A673 (cell line): ENCODE results near the gene RD3L. TPM values are rescaled to one million over a fixed set of nuclear protein-coding genes. Genes with fewer than 3 reads are reported as not detected.

ENCODE experiments used
- BruUV-seq: library from RNA; stranded (reverse); fragments of 400-500 nt; replicated peaks from 2 replicates; lab custom pipeline; 2021; lab: Mats Ljungman, UMichigan
- CTCF ChIA-PET: fragments of 300-600 bp; sonication (Branson Sonifier 250); formaldehyde crosslinking; loops from one replicate; lab custom pipeline; 2022; ENCODE audit warnings: antibody characterized with exemption; lab: Charles Lee
- POLR2A ChIA-PET: fragments of 300-600 bp; sonication (Branson Sonifier 250); formaldehyde crosslinking; loops from one replicate; lab custom pipeline; 2022; ENCODE audit warnings: antibody characterized with exemption; ENCODE audit not compliant: low non-redundant PET; lab: Charles Lee
- DNase-seq: peaks from one replicate; pipeline ENCODE4 v3.0.0-alpha.2; 2015; ENCODE audit warnings: low spot score
- H3K27ac ChIP-seq: fragments of 200-600 bp; sonication (generic); 2 replicates; pipeline ENCODE4 v1.5.1; 2016; ENCODE audit warnings: mixed run types, low read depth, mild to moderate bottlenecking, mixed read lengths, antibody characterized with exemption, low read length; ENCODE audit not compliant: poor library complexity, severe bottlenecking
- H3K27me3 ChIP-seq: fragments of 200-600 bp; sonication (generic); replicated peaks from 2 replicates; pipeline ENCODE4 v1.6.1; 2017; ENCODE audit warnings: mixed run types, low read depth, mild to moderate bottlenecking, mixed read lengths, antibody characterized with exemption, low read length; ENCODE audit not compliant: insufficient read depth, poor library complexity
- H3K36me3 ChIP-seq: fragments of 200-600 bp; sonication (generic); 2 replicates; pipeline ENCODE4 v1.6.1; 2016; ENCODE audit warnings: mixed run types, mild to moderate bottlenecking, mixed read lengths, antibody characterized with exemption, low read length; ENCODE audit not compliant: insufficient read depth, poor library complexity, severe bottlenecking
- H3K4me1 ChIP-seq: fragments of 200-600 bp; sonication (generic); 2 replicates; pipeline ENCODE4 v1.6.1; 2017; ENCODE audit warnings: mixed run types, mild to moderate bottlenecking, mixed read lengths, antibody characterized with exemption, low read length; ENCODE audit not compliant: insufficient read depth, poor library complexity, severe bottlenecking
- H3K4me3 ChIP-seq: fragments of 200-600 bp; sonication (generic); 2 replicates; pipeline ENCODE4 v1.5.1; 2016; ENCODE audit warnings: low read depth, mixed run types, mild to moderate bottlenecking, mixed read lengths, low read length; ENCODE audit not compliant: poor library complexity, severe bottlenecking
- H3K9me3 ChIP-seq: fragments of 200-600 bp; sonication (generic); 2 replicates; pipeline ENCODE4 v1.6.1; 2016; ENCODE audit warnings: mixed run types, low read depth, mild to moderate bottlenecking, mixed read lengths, antibody characterized with exemption, low read length; ENCODE audit not compliant: poor library complexity, severe bottlenecking
- EZH2 ChIP-seq: fragments of 200-600 bp; sonication (generic); IDR thresholded peaks from 2 replicates; pipeline ENCODE4 v1.6.1; 2017; ENCODE audit warnings: borderline replicate concordance, low read depth, mild to moderate bottlenecking, mixed read lengths, antibody characterized with exemption, low read length; ENCODE audit not compliant: poor library complexity, severe bottlenecking
- intact Hi-C: fragments of 100-400 bp; cut with micrococcal nuclease; formaldehyde crosslinking; loops from one replicate; pipeline ENCODE4 v1.10.0; 2022; ENCODE audit not compliant: unreplicated experiment
- total RNA-seq: library from RNA; stranded (reverse); gene quantifications from 2 replicates; pipeline ENCODE4 v1.2.3, GENCODE V29; 2021
- TF ChIP-seq, protein P1 (sequence below): fragments of 300-800, 200-600 bp; sonication (generic); conservative IDR thresholded peaks from 2 replicates; pipeline ENCODE4 v1.5.1; 2017; ENCODE audit warnings: low read depth, mild to moderate bottlenecking, antibody characterized with exemption, low read length, moderate library complexity, mixed read lengths

RD3L gene
- total RNA-seq, 1 experiment from 2014 or later: not detected

DNA sequence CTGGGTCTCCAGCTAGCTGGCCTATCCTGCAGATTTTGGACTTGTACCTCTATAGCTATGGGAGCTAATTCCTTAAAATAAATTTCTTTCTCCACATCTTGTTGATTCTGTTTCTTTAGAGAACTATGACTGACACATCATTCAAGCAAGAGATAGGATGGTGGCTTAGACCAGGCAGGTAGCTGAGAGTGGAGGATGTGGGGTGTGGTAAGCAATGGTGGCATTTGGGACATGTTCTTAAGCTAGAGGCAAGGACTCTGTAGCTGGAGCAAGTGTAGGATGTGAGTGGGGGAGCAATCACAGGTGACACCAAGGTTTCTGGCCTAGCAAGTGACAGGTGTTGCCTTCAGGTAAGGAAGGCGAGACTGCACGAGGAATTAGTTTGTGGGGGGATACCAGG is 7.2 kb downstream of the RD3L start:
- Histone ChIP-seq H3K27ac (no peak overlapping the region), H3K9me3 (no peaks in the 10 kb centered on the region), H3K27me3 (peaks cover 19% of the 10 kb centered on the region), H3K36me3 (no peaks in the 10 kb centered on the region), H3K4me3 (no peak overlapping the region), H3K4me1 (no peaks in the 10 kb centered on the region)
- ChIA-PET CTCF (no interaction called here), POLR2A (no interaction called here)
- no TSS peak for BruUV-seq
- intact Hi-C loops: no loop called here
- DNase-seq: no peak
- TF ChIP-seq EZH2: no peak
- TF ChIP-seq, protein P1, sequence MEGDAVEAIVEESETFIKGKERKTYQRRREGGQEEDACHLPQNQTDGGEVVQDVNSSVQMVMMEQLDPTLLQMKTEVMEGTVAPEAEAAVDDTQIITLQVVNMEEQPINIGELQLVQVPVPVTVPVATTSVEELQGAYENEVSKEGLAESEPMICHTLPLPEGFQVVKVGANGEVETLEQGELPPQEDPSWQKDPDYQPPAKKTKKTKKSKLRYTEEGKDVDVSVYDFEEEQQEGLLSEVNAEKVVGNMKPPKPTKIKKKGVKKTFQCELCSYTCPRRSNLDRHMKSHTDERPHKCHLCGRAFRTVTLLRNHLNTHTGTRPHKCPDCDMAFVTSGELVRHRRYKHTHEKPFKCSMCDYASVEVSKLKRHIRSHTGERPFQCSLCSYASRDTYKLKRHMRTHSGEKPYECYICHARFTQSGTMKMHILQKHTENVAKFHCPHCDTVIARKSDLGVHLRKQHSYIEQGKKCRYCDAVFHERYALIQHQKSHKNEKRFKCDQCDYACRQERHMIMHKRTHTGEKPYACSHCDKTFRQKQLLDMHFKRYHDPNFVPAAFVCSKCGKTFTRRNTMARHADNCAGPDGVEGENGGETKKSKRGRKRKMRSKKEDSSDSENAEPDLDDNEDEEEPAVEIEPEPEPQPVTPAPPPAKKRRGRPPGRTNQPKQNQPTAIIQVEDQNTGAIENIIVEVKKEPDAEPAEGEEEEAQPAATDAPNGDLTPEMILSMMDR: no peak

DNA sequence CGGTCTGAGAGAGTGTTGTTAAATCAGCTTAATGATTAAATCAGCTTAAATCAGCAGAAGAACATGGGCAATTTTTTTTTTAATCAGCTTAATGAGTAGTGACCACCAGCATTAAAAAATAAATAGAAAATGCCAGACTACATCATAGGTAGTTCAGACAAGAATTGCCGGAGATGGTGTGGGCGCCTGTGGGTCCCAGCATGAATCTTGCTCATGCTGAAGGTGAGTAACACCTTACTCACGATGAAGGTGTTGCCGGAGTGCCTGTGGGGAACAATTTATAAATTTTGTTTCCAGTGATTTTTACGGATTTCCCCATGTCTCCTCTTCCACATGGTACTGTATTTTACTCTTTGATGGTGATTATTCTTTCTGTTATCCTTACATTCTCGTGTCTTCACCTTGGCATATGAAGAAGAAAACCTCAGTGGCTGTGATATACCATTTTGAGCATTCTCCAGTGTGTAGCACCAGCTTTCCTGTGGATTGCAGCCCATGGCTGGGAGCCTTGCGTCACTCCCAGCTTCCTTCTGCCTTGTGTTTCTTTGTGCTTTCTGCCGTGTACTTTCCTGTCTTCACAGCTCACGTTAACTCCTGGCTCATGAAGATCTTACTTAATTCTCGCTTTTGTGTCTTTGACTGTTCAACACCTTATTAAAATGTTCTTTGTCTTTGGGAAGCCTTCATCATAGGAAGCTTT is 9.4 kb downstream of the RD3L start:
- TF ChIP-seq EZH2: no peak
- TF ChIP-seq, protein P1: no peak
- CTCF ChIA-PET: no interaction called here
- Histone ChIP-seq H3K4me3 (no peak overlapping the region), H3K27me3 (peaks cover 2% of the 10 kb centered on the region), H3K9me3 (no peaks in the 10 kb centered on the region), H3K27ac (no peak overlapping the region), H3K4me1 (no peaks in the 10 kb centered on the region), H3K36me3 (no peaks in the 10 kb centered on the region)
- intact Hi-C loops: no loop called here
- POLR2A ChIA-PET: no interaction called here
- no TSS peak for BruUV-seq
- no peak for DNase-seq

DNA sequence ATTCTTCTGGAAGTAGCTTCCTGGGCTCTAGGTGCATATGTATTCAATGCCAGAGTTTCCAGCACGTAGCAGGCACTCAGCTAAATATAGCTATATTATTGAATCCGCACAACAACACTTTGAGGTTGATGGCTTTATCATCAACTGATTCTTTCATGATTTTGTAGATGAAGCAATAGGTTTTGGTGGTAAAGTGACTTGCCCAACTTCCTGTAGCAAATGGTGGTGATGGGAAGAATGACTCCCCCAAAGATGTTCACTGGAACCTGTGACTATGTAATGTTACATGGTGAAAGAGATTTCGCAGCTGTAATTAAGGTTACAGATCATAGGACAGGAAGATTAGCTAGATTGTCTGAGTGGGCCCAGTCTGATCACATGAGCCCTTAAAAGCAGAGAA is 10.9 kb downstream of the RD3L start:
- ChIA-PET CTCF (no interaction called here), POLR2A (no interaction called here)
- BruUV-seq: no TSS peak
- Histone ChIP-seq H3K4me1 (no peaks in the 10 kb centered on the region), H3K4me3 (no peak overlapping the region), H3K9me3 (no peaks in the 10 kb centered on the region), H3K27me3 (no peaks in the 10 kb centered on the region), H3K36me3 (no peaks in the 10 kb centered on the region), H3K27ac (no peak overlapping the region)
- DNase-seq: no peak
- intact Hi-C loops: no loop called here
- TF ChIP-seq, protein P1: no peak
- no peak for TF ChIP-seq EZH2
